ENCODE measurements around the gene C1RL.

- TF ChIP-seq CTCF (conservative IDR thresholded peaks at IDR 0.05; ENCODE audit: low read length) (no peak), EZH2phosphoT487 (IDR thresholded peaks at IDR 0.05; ENCODE audit: borderline replicate concordance, low read depth, low read length) (no peak)
Measured at GRCh38 chr12:7076493-7076892, 32.5 kb downstream of the C1RL start.
